Activated naive CD8-positive, alpha-beta T cell treated with anti-CD3 and anti-CD28 coated beads for 36 hours (primary cell): ENCODE data around the gene DUOX2. TPM values are rescaled to one million over a fixed set of nuclear protein-coding genes. Genes with fewer than 3 reads are reported as not detected.
"Not testable (repeated sequence)": the region's sequence is repeated elsewhere in the genome, so short reads cannot be mapped to it uniquely, and the experiment has no call there.

ENCODE experiments used
- DNase-seq: peaks from one replicate; pipeline ENCODE4 v3.0.0; 2021
- H3K27ac Mint-ChIP-seq: one replicate; pipeline ENCODE4 v1.8.0; 2022; ENCODE audit warnings: mild to moderate bottlenecking, moderate library complexity, mixed read lengths
- H3K27me3 Mint-ChIP-seq: one replicate; pipeline ENCODE4 v1.8.0; 2022; ENCODE audit warnings: mild to moderate bottlenecking, mixed read lengths
- H3K36me3 Mint-ChIP-seq: one replicate; pipeline ENCODE4 v1.8.0; 2021; ENCODE audit warnings: mild to moderate bottlenecking, mixed read lengths
- H3K4me1 Mint-ChIP-seq: one replicate; pipeline ENCODE4 v1.8.0; 2021; ENCODE audit warnings: mixed read lengths
- H3K4me3 Mint-ChIP-seq: one replicate; pipeline ENCODE4 v1.8.0; 2022; ENCODE audit warnings: mild to moderate bottlenecking, moderate library complexity, mixed read lengths
- H3K9me3 Mint-ChIP-seq: one replicate; pipeline ENCODE4 v1.8.0; 2022; ENCODE audit warnings: mixed read lengths
- total RNA-seq, 2 experiments: library from RNA; stranded (reverse); gene quantifications; one replicate each; pipeline ENCODE4 v1.2.3, GENCODE V29; 2021

Gene DUOX2
- total RNA-seq, 2 experiments from 2014 or later: not detected

DNA sequence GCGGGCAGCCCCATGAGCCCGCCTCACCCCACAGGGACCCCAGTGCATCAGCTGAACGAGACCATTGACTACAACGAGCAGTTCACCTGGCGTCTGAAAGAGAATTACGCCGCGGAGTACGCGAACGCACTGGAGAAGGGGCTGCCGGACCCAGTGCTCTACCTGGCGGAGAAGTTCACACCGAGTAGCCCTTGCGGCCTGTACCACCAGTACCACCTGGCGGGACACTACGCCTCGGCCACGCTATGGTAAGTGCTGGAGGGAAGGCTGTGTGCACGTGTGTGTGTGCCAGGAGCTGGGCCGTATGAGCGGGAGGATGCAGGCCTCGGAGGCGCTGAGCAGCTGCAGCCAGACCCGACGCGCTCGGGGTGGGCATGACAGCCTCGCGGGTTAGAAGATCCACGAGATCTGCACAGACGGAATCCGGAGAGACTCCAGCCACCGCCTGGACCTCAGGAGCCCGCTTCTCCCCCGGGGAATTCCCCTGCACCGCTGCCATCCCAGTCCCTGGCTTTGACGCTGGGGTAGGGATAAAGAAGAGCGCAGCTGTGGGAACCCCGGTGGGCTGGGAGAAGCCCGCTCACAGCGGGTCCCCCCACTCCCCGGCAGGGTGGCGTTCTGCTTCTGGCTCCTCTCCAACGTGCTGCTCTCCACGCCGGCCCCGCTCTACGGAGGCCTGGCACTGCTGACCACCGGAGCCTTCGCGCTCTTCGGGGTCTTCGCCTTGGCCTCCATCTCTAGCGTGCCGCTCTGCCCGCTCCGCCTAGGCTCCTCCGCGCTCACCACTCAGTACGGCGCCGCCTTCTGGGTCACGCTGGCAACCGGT is 2.7 kb upstream of the DUOX2 start:
- DNase-seq: no peak
- H3K27ac Mint-ChIP-seq: no peak overlapping the region
- no peaks in the 10 kb centered on the region for H3K36me3 Mint-ChIP-seq
- peaks cover 36% of the 10 kb centered on the region for H3K4me1 Mint-ChIP-seq
- peaks cover 82% of the 10 kb centered on the region for H3K27me3 Mint-ChIP-seq
- no peaks in the 10 kb centered on the region for H3K9me3 Mint-ChIP-seq
- H3K4me3 Mint-ChIP-seq: no peak overlapping the region

- Mint-ChIP-seq H3K9me3 (no peaks in the 10 kb centered on the region), H3K4me3 (no peak overlapping the region), H3K27ac (no peak overlapping the region), H3K36me3 (no peaks in the 10 kb centered on the region), H3K27me3 (peaks cover 80% of the 10 kb centered on the region), H3K4me1 (peaks cover 36% of the 10 kb centered on the region)
- DNase-seq: no peak
Observed at GRCh38 chr15:45116006-45116481, 2.1 kb upstream of the DUOX2 start.

DNA sequence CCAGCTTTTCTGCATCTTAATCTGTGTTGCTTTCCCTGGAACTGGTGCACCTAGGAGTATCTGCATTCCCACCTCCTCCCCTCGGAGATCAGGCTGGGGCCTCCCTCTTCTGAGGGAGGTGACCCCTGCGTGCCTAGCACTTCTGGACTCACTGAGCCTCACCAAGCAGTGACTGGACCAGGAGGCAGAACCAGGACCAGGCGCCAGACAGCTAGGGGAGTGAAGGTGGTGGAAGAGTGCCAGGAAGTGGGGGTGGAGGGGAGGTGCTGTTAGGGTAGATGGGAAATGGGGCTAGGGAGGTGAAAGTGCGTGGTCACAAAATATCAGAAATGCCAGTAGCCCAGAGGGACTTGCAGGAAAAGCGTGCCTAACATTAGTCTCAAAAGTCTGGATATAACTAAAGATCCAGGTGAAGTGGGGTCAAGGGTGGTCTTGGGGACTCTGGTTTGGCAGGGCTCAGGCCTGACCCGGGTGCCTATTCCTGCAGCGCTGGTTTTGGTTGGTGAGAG is 1.4 kb upstream of the DUOX2 start:
- no peak for DNase-seq
- Mint-ChIP-seq H3K9me3 (no peaks in the 10 kb centered on the region), H3K4me1 (peaks cover 36% of the 10 kb centered on the region), H3K36me3 (no peaks in the 10 kb centered on the region), H3K4me3 (no peak overlapping the region), H3K27me3 (peaks cover 79% of the 10 kb centered on the region), H3K27ac (no peak overlapping the region)

DNA sequence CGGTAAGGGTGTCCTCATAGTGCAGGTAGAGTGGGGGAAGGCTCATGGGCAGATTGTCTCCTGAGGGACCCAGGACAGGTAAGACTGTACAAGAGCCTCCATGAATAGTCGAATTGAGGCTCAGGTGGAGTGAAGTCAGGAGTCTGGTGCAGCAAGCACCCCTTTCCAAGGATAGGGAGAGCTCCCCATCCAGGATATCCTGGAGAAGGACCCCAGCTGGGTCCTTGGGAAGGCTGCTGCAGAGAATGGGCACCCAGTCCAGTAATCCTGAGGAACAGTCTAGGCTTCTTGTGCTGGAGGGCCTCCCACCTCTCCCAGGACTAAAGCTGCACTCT is 746 bp upstream of the DUOX2 start:
- Mint-ChIP-seq H3K27ac (no peak overlapping the region), H3K9me3 (no peaks in the 10 kb centered on the region), H3K36me3 (no peaks in the 10 kb centered on the region), H3K4me3 (no peak overlapping the region), H3K27me3 (peaks cover 85% of the 10 kb centered on the region), H3K4me1 (peaks cover 36% of the 10 kb centered on the region)
- no peak for DNase-seq

GRCh38 chr15:45113380-45113990 is 487 bp downstream of the DUOX2 start:
- DNase-seq: no peak
- H3K4me3 Mint-ChIP-seq: no peak overlapping the region
- H3K27me3 Mint-ChIP-seq: peaks cover 92% of the 10 kb centered on the region
- H3K36me3 Mint-ChIP-seq: no peaks in the 10 kb centered on the region
- H3K4me1 Mint-ChIP-seq: peaks cover 36% of the 10 kb centered on the region
- no peak overlapping the region for H3K27ac Mint-ChIP-seq
- H3K9me3 Mint-ChIP-seq: no peaks in the 10 kb centered on the region

GRCh38 chr15:45112591-45113379 is 1.2 kb downstream of the DUOX2 start:
- Mint-ChIP-seq H3K4me3 (peak overlapping the region; percentile 30), H3K36me3 (no peaks in the 10 kb centered on the region), H3K27me3 (peaks cover 85% of the 10 kb centered on the region), H3K4me1 (peaks cover 34% of the 10 kb centered on the region), H3K27ac (no peak overlapping the region), H3K9me3 (no peaks in the 10 kb centered on the region)
- DNase-seq: no peak

DNA sequence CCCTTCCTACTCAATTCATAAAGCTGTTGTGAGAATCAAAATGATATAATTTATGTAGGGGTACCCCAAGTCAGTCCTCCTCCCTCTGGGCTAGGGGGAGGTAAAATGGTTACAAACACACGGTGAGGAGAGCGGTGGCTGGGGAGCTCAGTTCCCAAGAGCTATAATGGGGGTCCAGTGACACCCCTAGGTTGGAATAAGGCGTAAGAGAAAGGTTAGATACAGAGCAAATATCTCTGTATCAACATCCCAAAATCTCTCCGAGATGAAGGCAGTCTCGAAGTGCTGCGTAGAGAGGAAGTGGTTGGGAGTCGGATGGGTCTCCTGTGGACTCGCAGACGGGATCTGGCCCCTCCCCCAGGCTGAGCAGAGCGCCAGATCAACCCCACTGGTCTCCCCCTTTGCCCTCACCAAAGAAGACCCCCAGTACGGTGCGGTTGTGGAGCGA is 1.8 kb downstream of the DUOX2 start:
- H3K27me3 Mint-ChIP-seq: peaks cover 79% of the 10 kb centered on the region
- no peak for DNase-seq
- peak overlapping the region; percentile 30 for H3K4me3 Mint-ChIP-seq
- H3K27ac Mint-ChIP-seq: no peak overlapping the region
- no peaks in the 10 kb centered on the region for H3K9me3 Mint-ChIP-seq
- H3K36me3 Mint-ChIP-seq: no peaks in the 10 kb centered on the region
- peaks cover 30% of the 10 kb centered on the region for H3K4me1 Mint-ChIP-seq

- Mint-ChIP-seq H3K36me3 (no peaks in the 10 kb centered on the region), H3K4me1 (peaks cover 28% of the 10 kb centered on the region), H3K27me3 (peaks cover 73% of the 10 kb centered on the region), H3K4me3 (peak overlapping the region; percentile 30), H3K9me3 (no peaks in the 10 kb centered on the region), H3K27ac (no peak overlapping the region)
- no peak for DNase-seq
Observed at GRCh38 chr15:45111390-45112142, 2.4 kb downstream of the DUOX2 start.

DNA sequence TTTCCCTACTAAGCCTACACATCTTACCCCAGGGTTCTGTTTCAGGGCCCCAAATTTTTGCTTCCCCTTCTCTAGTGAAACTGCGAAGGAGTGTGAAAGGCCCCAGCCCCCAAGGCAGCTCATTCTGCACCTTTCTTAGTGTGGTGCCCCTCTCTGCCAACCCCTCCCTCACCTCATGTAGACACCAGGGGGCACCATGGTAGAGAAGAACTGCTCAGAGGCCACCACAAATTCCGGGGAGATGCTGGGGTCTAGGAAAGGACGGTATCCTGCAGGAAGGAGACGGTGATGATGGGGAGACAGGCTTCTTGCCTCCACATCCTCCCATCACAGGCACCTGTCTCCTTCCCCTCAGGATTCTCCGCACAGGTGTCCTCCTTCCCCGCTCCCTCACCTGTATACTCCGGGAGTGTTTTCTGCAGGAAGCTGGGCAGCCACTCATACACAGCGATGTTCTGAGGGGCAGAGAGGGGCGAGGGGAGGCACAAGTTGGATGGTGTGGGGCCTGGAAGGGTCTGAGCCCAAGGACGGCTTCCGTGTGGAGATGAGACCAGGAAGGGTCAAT is 3.6 kb downstream of the DUOX2 start:
- Mint-ChIP-seq H3K9me3 (no peaks in the 10 kb centered on the region), H3K27ac (no peak overlapping the region), H3K4me1 (peaks cover 25% of the 10 kb centered on the region), H3K27me3 (peaks cover 60% of the 10 kb centered on the region), H3K4me3 (no peak overlapping the region), H3K36me3 (no peaks in the 10 kb centered on the region)
- DNase-seq: no peak

DNA sequence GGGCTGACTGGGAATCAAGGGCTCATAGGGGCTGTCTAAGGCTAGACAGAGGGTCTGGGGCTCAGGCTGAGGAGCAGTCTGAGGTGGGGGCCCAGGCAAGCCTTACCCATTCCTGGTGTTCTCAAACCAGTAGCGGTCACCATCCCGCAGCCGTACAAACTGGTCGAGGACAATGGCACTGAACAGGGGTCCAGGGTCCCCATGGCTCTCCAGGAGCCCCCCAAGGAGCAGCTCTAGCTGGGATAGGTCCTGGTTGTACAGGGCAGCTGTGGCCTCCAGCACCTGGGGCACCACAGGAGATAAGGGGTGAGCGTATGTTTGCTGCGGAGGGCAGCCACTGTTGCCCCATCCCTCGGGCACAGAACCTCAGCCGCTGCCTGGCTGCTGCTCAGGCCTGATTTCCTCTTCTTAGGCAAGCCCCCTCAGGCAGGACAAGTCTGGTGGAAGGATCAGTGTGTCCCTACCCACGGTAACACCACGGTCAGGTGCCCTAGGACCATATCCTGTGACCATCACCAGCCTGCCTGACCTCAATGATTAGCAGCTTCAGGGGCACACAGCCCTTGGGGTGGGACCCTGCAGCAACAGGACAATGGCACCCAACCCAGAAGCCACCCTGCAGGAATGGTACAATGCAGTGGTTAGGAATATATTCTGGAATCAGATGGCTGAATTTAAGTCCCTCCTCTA is 5.9 kb downstream of the DUOX2 start:
- H3K27me3 Mint-ChIP-seq: peaks cover 38% of the 10 kb centered on the region
- H3K36me3 Mint-ChIP-seq: no peaks in the 10 kb centered on the region
- DNase-seq: no peak
- H3K27ac Mint-ChIP-seq: no peak overlapping the region
- no peaks in the 10 kb centered on the region for H3K9me3 Mint-ChIP-seq
- H3K4me3 Mint-ChIP-seq: no peak overlapping the region
- peaks cover 10% of the 10 kb centered on the region for H3K4me1 Mint-ChIP-seq

DNA sequence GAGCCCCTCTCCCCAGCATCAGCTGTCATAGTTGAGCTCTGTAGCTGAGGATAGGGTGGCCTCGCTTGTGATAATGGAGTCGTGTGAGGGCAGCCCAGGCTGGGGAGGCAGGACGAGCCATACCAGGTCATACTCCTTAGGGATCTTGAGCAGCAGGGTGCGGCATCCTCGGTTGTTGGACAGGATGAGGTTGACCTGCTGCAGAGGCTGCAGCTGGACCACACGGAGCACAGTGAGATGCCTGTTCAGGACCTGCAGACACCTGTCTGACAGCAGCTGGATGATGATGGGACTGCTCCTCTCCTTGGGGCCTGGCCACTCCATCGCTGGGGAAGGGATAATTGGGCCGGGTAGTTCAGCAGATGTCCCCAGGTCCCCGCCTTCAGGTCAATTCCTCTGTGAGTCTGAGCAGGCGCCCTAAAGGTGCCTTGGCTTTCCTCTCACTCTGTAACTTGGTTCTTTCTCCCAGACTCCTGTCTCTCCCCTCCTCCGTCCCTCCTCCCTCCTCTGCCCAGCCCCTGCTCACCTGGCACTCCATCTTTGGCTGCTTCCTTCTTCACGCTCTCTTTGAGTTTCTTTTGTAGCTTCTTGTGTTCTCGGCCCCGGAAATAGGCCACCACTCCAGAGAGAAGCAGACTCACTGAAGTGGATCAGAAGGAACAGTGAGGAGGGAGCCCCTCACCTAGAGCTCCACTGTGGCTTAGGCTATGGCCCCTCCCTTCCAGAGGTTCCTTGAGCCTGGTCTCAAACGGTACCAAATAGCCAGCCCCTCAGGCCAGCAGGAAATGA is 7.8 kb downstream of the DUOX2 start:
- Mint-ChIP-seq H3K4me1 (no peaks in the 10 kb centered on the region), H3K27ac (no peak overlapping the region), H3K27me3 (peaks cover 23% of the 10 kb centered on the region), H3K4me3 (no peak overlapping the region), H3K36me3 (no peaks in the 10 kb centered on the region), H3K9me3 (no peaks in the 10 kb centered on the region)
- DNase-seq: no peak

DNA sequence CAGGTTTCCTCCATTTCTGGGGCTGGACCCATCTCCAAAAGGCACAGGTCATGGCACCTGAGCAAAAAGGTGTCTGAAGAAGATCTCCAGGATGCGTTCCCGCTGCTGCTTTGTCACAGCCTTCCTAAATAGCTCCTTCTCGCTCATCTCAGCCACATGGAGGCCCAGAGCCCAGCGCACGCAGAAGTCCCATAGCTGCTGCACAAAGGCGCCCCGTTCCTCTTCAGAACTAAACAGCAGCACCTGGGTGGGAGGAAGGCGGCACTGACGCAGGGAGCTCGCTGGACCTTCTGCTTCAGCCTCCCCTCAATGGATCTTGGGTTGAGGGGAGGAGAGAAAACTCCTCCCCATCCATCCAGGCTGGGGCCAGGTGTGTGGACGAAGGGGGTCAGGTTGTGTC is 8.4 kb downstream of the DUOX2 start:
- Mint-ChIP-seq H3K4me3 (no peak overlapping the region), H3K9me3 (no peaks in the 10 kb centered on the region), H3K36me3 (no peaks in the 10 kb centered on the region), H3K27me3 (peaks cover 21% of the 10 kb centered on the region), H3K4me1 (no peaks in the 10 kb centered on the region), H3K27ac (no peak overlapping the region)
- DNase-seq: no peak

DNA sequence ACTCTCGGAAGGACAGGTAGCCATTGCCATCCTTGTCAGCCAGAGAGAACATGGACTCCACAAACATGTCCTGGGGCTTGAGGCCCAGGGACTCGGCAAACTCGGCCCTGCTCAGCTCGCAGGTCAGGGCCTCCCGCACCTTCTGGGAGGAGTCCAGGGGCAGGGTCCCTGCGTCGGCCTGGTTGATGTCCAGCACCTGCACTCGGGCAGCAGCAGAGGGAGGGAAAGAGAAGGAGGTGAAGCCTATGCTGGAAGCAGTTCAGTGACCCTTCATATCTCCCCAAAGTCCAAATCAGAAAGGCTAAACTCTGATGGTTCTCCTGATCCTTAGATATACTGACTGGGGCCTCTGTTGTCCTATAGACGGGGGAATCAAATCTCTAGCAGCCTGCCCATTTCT is 9.8 kb downstream of the DUOX2 start:
- H3K27me3 Mint-ChIP-seq, H3K4me1 Mint-ChIP-seq, H3K9me3 Mint-ChIP-seq, H3K36me3 Mint-ChIP-seq, H3K27ac Mint-ChIP-seq, DNase-seq, H3K4me3 Mint-ChIP-seq: not testable (repeated sequence)
